Glutamatergic neuron (in vitro differentiated cells): ENCODE results near the gene MAML1. TPM values are rescaled to one million over a fixed set of nuclear protein-coding genes. Genes with fewer than 3 reads are reported as not detected.
"Not testable (repeated sequence)": the region's sequence is repeated elsewhere in the genome, so short reads cannot be mapped to it uniquely, and the experiment has no call there.

Experiments
- DNase-seq: peaks from one replicate; pipeline ENCODE4 v3.0.0; 2022
- H3K27ac Mint-ChIP-seq: one replicate; pipeline ENCODE4 v1.8.0; 2020; ENCODE audit warnings: mild to moderate bottlenecking, mixed read lengths, inconsistent platforms; ENCODE audit not compliant: unreplicated experiment
- H3K27me3 Mint-ChIP-seq: one replicate; pipeline ENCODE4 v1.8.0; 2020; ENCODE audit warnings: mild to moderate bottlenecking, moderate library complexity, mixed read lengths, inconsistent platforms; ENCODE audit not compliant: unreplicated experiment
- H3K36me3 Mint-ChIP-seq: one replicate; pipeline ENCODE4 v1.8.0; 2020; ENCODE audit warnings: mild to moderate bottlenecking, mixed read lengths, inconsistent platforms; ENCODE audit not compliant: unreplicated experiment
- H3K4me1 Mint-ChIP-seq: one replicate; pipeline ENCODE4 v1.8.0; 2020; ENCODE audit warnings: mild to moderate bottlenecking, low read depth, mixed read lengths, inconsistent platforms; ENCODE audit not compliant: unreplicated experiment
- H3K4me3 Mint-ChIP-seq: one replicate; pipeline ENCODE4 v1.8.0; 2020; ENCODE audit warnings: mild to moderate bottlenecking, mixed read lengths, inconsistent platforms; ENCODE audit not compliant: unreplicated experiment
- H3K9me3 Mint-ChIP-seq: one replicate; pipeline ENCODE4 v1.8.0; 2020; ENCODE audit warnings: mild to moderate bottlenecking, moderate library complexity, mixed read lengths, inconsistent platforms; ENCODE audit not compliant: unreplicated experiment
- CTCF ChIP-seq: fragments of 200-600 bp; sonication (generic); IDR thresholded peaks from one replicate; pipeline ENCODE4 v1.5.0; 2021; ENCODE audit not compliant: partially characterized antibody, unreplicated experiment
- long read RNA-seq: library from polyadenylated mRNA; unstranded; transcript quantifications from one replicate; pipeline ENCODE4 v2.0.0, GENCODE V29; 2020; ENCODE audit not compliant: unreplicated experiment
- total RNA-seq: library from RNA; stranded (reverse); fragmentation: NEBNext Ultra II Directional; extraction: Animal tissue kit (Norgen Biotek cat#: 25700); gene quantifications from one replicate; pipeline ENCODE4 v1.2.1, GENCODE V29; 2021; ENCODE audit not compliant: unreplicated experiment

MAML1 gene
- total RNA-seq: 30.0 TPM
- long read RNA-seq, partial matches to known transcripts: 0 of 1 reads
- long read RNA-seq, other reads (novel, unspliced or antisense): 1 of 1 reads

- no peak for TF ChIP-seq CTCF
- peak within 1 kb of the TSS; percentile 94 for H3K27ac Mint-ChIP-seq
- H3K4me3 Mint-ChIP-seq: peak within 1 kb of the TSS; percentile 89
- H3K36me3 Mint-ChIP-seq: no peaks in the 10 kb centered on the region
- peak; percentile 100 for DNase-seq
- peaks cover 3% of the 10 kb centered on the region for H3K27me3 Mint-ChIP-seq
- H3K4me1 Mint-ChIP-seq: peaks cover 5% of the 10 kb centered on the region
- peaks cover 3% of the 10 kb centered on the region for H3K9me3 Mint-ChIP-seq
These were observed at the start of gene MAML1 for GRCh38 chr5:179732412-179732917. Gene MAML1 (plus strand): TSS chr5:179732822. CDS start chr5:179733113, 291 bp downstream.

GRCh38 chr5:179689212-179689611 lies 43.4 kb upstream of the MAML1 start:
- H3K27ac Mint-ChIP-seq, H3K4me3 Mint-ChIP-seq, H3K36me3 Mint-ChIP-seq, H3K4me1 Mint-ChIP-seq, H3K9me3 Mint-ChIP-seq, H3K27me3 Mint-ChIP-seq, DNase-seq: not testable (repeated sequence)

GRCh38 chr5:179694561-179694960 lies 38.1 kb upstream of the MAML1 start:
- Mint-ChIP-seq H3K4me3 (no peak overlapping the region), H3K27me3 (peaks cover 4% of the 10 kb centered on the region), H3K27ac (no peak overlapping the region), H3K4me1 (no peaks in the 10 kb centered on the region), H3K36me3 (no peaks in the 10 kb centered on the region), H3K9me3 (peaks cover 3% of the 10 kb centered on the region)
- no peak for TF ChIP-seq CTCF
- DNase-seq: no peak

GRCh38 chr5:179696603-179697002 lies 36.0 kb upstream of the MAML1 start:
- Mint-ChIP-seq H3K27ac (no peak overlapping the region), H3K4me3 (no peak overlapping the region), H3K4me1 (peaks cover 10% of the 10 kb centered on the region), H3K36me3 (no peaks in the 10 kb centered on the region), H3K9me3 (peaks cover 2% of the 10 kb centered on the region), H3K27me3 (peaks cover 6% of the 10 kb centered on the region)
- no peak for TF ChIP-seq CTCF
- DNase-seq: no peak

GRCh38 chr5:179697108-179697507 lies 35.5 kb upstream of the MAML1 start:
- no peak overlapping the region for H3K27ac Mint-ChIP-seq
- peaks cover 2% of the 10 kb centered on the region for H3K9me3 Mint-ChIP-seq
- TF ChIP-seq CTCF: no peak
- H3K4me3 Mint-ChIP-seq: peak overlapping the region; percentile 59
- no peaks in the 10 kb centered on the region for H3K36me3 Mint-ChIP-seq
- peaks cover 10% of the 10 kb centered on the region for H3K4me1 Mint-ChIP-seq
- H3K27me3 Mint-ChIP-seq: peaks cover 6% of the 10 kb centered on the region
- DNase-seq: no peak

GRCh38 chr5:179697543-179697942 lies 35.1 kb upstream of the MAML1 start:
- not testable (repeated sequence) for H3K9me3 Mint-ChIP-seq, DNase-seq, H3K36me3 Mint-ChIP-seq, H3K27me3 Mint-ChIP-seq
- Mint-ChIP-seq H3K4me3 (peak overlapping the region; percentile 93), H3K4me1 (peaks cover 10% of the 10 kb centered on the region), H3K27ac (peak overlapping the region; percentile 90)
